Endothelial cell of umbilical vein (primary cell): ENCODE results near the gene BTK. TPM values are rescaled to one million over a fixed set of nuclear protein-coding genes. Genes with fewer than 3 reads are reported as not detected.

Source experiments
- BruUV-seq: library from RNA; stranded (reverse); fragments of 400-500 nt; replicated peaks from 2 replicates; lab custom pipeline; 2021; lab: Mats Ljungman, UMichigan
- CTCF ChIA-PET: fragments of 300-600, 350-600 bp; sonication (Branson Sonifier 250); formaldehyde crosslinking; loops from one replicate; lab custom pipeline; 2021; ENCODE audit warnings: antibody characterized with exemption, inconsistent platforms; lab: Charles Lee
- POLR2A ChIA-PET: fragments of 300-600, 350-600 bp; sonication (Branson Sonifier 250); formaldehyde crosslinking; loops from one replicate; lab custom pipeline; 2021; ENCODE audit warnings: antibody characterized with exemption, inconsistent platforms; lab: Charles Lee
- DNase-seq: peaks from one replicate; pipeline ENCODE4 v3.0.0-alpha.2; 2011; ENCODE audit warnings: low read depth, low spot score
- FAIRE-seq: peaks from 2 replicates; lab custom pipeline; 2011; peaks lifted over from hg19 to GRCh38; lab: Jason Lieb, UNC
- H2AFZ ChIP-seq: 2 replicates; pipeline ENCODE4 v1.6.0; 2012; ENCODE audit warnings: low read depth, low read length, control low read depth, inconsistent platforms
- H3K27ac ChIP-seq: 2 replicates; pipeline ENCODE4 v1.5.1; 2011; ENCODE audit warnings: low read depth, mild to moderate bottlenecking, control low read depth, low read length, moderate library complexity; ENCODE audit not compliant: insufficient read depth
- H3K27me3 ChIP-seq, 2 experiments: 2 replicates each; pipeline versions ENCODE4 v1.6.0 to v1.6.1; 2011; ENCODE audit warnings: low read length in 2 of 2, mixed read lengths in 1 of 2; ENCODE audit not compliant: control insufficient read depth in 2 of 2, insufficient read depth in 2 of 2
- H3K36me3 ChIP-seq, 2 experiments: 2 replicates in 1 of 2; 3 replicates in 1 of 2; pipeline ENCODE4 v1.5.1; 2011; ENCODE audit warnings: low read length in 2 of 2, mild to moderate bottlenecking in 1 of 2, moderate library complexity in 1 of 2; ENCODE audit not compliant: control insufficient read depth in 2 of 2, insufficient read depth in 2 of 2; ENCODE audit errors: extremely low read depth in 1 of 2
- H3K4me1 ChIP-seq: 3 replicates; pipeline ENCODE4 v1.5.1; 2011; ENCODE audit warnings: mild to moderate bottlenecking, low read length; ENCODE audit not compliant: control insufficient read depth, insufficient read depth; ENCODE audit errors: extremely low read depth
- H3K4me2 ChIP-seq: 2 replicates; pipeline ENCODE4 v1.6.1; 2011; ENCODE audit warnings: low read length, control low read depth, mixed read lengths; ENCODE audit not compliant: insufficient read depth
- H3K4me3 ChIP-seq, 3 experiments: fragments of 200-600 bp in 1 of 3; sonication (generic), shearing (Covaris generic) in 1 of 3; replicated peaks in 1 of 3; 2 replicates each; pipeline ENCODE4 v1.5.1; 2011 to 2016; ENCODE audit warnings: control low read depth in 3 of 3, low read length in 3 of 3, mild to moderate bottlenecking in 2 of 3, inconsistent platforms in 1 of 3, low read depth in 1 of 3, moderate library complexity in 1 of 3; ENCODE audit not compliant: insufficient read depth in 1 of 3
- H3K79me2 ChIP-seq: 2 replicates; pipeline ENCODE4 v1.6.0; 2012; ENCODE audit warnings: low read length, inconsistent platforms; ENCODE audit not compliant: control insufficient read depth, insufficient read depth
- H3K9ac ChIP-seq: replicated peaks from 2 replicates; pipeline ENCODE3; 2011; ENCODE audit warnings: low read length, control low read depth; ENCODE audit not compliant: insufficient read depth; ENCODE audit errors: extremely low read depth
- H3K9me1 ChIP-seq: replicated peaks from 3 replicates; pipeline ENCODE4 v1.6.0; 2011; ENCODE audit warnings: mild to moderate bottlenecking, low read length; ENCODE audit not compliant: control insufficient read depth, insufficient read depth; ENCODE audit errors: extremely low read depth
- H3K9me3 ChIP-seq: replicated peaks from 2 replicates; pipeline ENCODE4 v1.5.1; 2012; ENCODE audit warnings: low read length, inconsistent platforms; ENCODE audit not compliant: control insufficient read depth, insufficient read depth
- H4K20me1 ChIP-seq: replicated peaks from 2 replicates; pipeline ENCODE3; 2011; ENCODE audit warnings: mild to moderate bottlenecking, low read length; ENCODE audit not compliant: control insufficient read depth, insufficient read depth; ENCODE audit errors: extremely low read depth
- EZH2 ChIP-seq: IDR thresholded peaks from 2 replicates; pipeline ENCODE4 v1.6.1; 2012; ENCODE audit warnings: borderline replicate concordance, low read depth, mild to moderate bottlenecking, moderate library complexity, low read length, inconsistent platforms; ENCODE audit not compliant: severe bottlenecking
- FOS ChIP-seq: IDR thresholded peaks from 2 replicates; pipeline ENCODE4 v1.6.1; 2011; ENCODE audit warnings: mild to moderate bottlenecking, low read length, moderate library complexity, borderline replicate concordance; ENCODE audit not compliant: insufficient read depth
- GATA2 ChIP-seq: IDR thresholded peaks from 2 replicates; pipeline ENCODE4 v1.7.0; 2011; ENCODE audit warnings: low read depth, mild to moderate bottlenecking, moderate library complexity, mixed read lengths, low read length; ENCODE audit not compliant: insufficient read length, insufficient read depth
- JUN ChIP-seq: IDR thresholded peaks from 2 replicates; pipeline ENCODE4 v1.6.1; 2011; ENCODE audit warnings: borderline replicate concordance, low read depth; ENCODE audit not compliant: insufficient read length, insufficient read depth
- MAX ChIP-seq: IDR thresholded peaks from 2 replicates; pipeline ENCODE4 v1.6.1; 2011; ENCODE audit not compliant: insufficient read depth, insufficient read length
- MYC ChIP-seq: IDR thresholded peaks from one replicate; pipeline ENCODE4 v1.6.1; 2011; ENCODE audit warnings: mild to moderate bottlenecking, low read depth, low read length
- POLR2A ChIP-seq: IDR thresholded peaks from 2 replicates; pipeline ENCODE4 v1.6.1; 2012; ENCODE audit warnings: low read depth, mild to moderate bottlenecking, control low read depth, low read length
- POLR2AphosphoS5 ChIP-seq: IDR thresholded peaks from 2 replicates; pipeline ENCODE4 v1.6.1; 2012; ENCODE audit warnings: low read depth, mild to moderate bottlenecking, control low read depth, low read length, moderate library complexity; ENCODE audit not compliant: insufficient read depth
- dilution Hi-C: fragments of 300-500 bp; cut with MboI; formaldehyde crosslinking; loops from one replicate; pipeline ENCODE4 v1.15.0; 2019; ENCODE audit warnings: low sequenced_read_pairs; ENCODE audit not compliant: extremely low pct_ligation_motif_present
- intact Hi-C: fragments of 100-400 bp; cut with micrococcal nuclease; formaldehyde crosslinking; loops from one replicate; pipeline ENCODE4 v1.10.0; 2022
- polyA plus RNA-seq, 4 experiments: library from polyadenylated mRNA; depleted of rRNA in 3 of 4; stranded (reverse) in 3 of 4; unstranded in 1 of 4; fragments of >200 nt; gene quantifications; 2 replicates each; pipeline versions ENCODE4 v1.2.1 to v1.2.3, GENCODE V29; 2011 to 2012; ENCODE audit warnings: missing spikeins in 1 of 4
- total RNA-seq: library from RNA; stranded (reverse); gene quantifications from 2 replicates; pipeline ENCODE4 v1.2.3, GENCODE V29; 2021
- TF ChIP-seq, protein P1 (sequence below), 2 donors: IDR thresholded peaks; 1 replicate in 1 of 2; 2 replicates in 1 of 2; pipeline ENCODE4 v1.5.1; 2011; ENCODE audit warnings: low read length in 2 of 2, mild to moderate bottlenecking in 2 of 2, moderate library complexity in 2 of 2, control low read depth in 1 of 2, inconsistent platforms in 1 of 2, low read depth in 1 of 2; ENCODE audit not compliant: insufficient read depth in 1 of 2; ENCODE audit errors: extremely low read depth in 1 of 2

Gene BTK
- total and polyA plus RNA-seq, 2 donors (not counting 3 experiments of a cell fraction or from before 2014, with no cell fraction given): 0.11 to 0.13 TPM

GRCh38 chrX:101419489-101419888 lies 33.5 kb upstream of the BTK start:
- Histone ChIP-seq H3K9ac (no peak overlapping the region), H3K36me3 (peaks cover 0 to 1% of the 10 kb centered on the region in 2 experiments), H3K9me1 (no peaks in the 10 kb centered on the region), H3K27ac (no peak overlapping the region), H4K20me1 (no peaks in the 10 kb centered on the region), H2AFZ (no peak overlapping the region), H3K4me1 (peaks cover 11% of the 10 kb centered on the region), H3K79me2 (no peaks in the 10 kb centered on the region), H3K27me3 (no peaks in the 10 kb centered on the region), H3K4me3 (no peak overlapping the region), H3K9me3 (no peaks in the 10 kb centered on the region), H3K4me2 (no peak overlapping the region)
- POLR2A ChIA-PET: no interaction called here
- intact Hi-C loops: loop anchor here (2.0 to 5.0 kb wide), 3 partner anchors 131 to 513 kb away; partner anchors contain the start of genes ARMCX1, ARMCX6 and ZMAT1
- peak; percentile 53 for FAIRE-seq
- no TSS peak for BruUV-seq
- DNase-seq: no peak
- TF ChIP-seq MAX (no peak), POLR2AphosphoS5 (no peak), GATA2 (no peak), EZH2 (no peak), FOS (no peak), POLR2A (no peak), JUN (no peak), MYC (no peak)
- TF ChIP-seq, protein P1, sequence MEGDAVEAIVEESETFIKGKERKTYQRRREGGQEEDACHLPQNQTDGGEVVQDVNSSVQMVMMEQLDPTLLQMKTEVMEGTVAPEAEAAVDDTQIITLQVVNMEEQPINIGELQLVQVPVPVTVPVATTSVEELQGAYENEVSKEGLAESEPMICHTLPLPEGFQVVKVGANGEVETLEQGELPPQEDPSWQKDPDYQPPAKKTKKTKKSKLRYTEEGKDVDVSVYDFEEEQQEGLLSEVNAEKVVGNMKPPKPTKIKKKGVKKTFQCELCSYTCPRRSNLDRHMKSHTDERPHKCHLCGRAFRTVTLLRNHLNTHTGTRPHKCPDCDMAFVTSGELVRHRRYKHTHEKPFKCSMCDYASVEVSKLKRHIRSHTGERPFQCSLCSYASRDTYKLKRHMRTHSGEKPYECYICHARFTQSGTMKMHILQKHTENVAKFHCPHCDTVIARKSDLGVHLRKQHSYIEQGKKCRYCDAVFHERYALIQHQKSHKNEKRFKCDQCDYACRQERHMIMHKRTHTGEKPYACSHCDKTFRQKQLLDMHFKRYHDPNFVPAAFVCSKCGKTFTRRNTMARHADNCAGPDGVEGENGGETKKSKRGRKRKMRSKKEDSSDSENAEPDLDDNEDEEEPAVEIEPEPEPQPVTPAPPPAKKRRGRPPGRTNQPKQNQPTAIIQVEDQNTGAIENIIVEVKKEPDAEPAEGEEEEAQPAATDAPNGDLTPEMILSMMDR (IDR thresholded peaks at IDR 0.05; ENCODE audit: extremely low read depth in 1 of 2, insufficient read depth in 1 of 2, low read depth in 1 of 2, low read length in 2 of 2): no peak
- dilution Hi-C loops: no loop called here
- CTCF ChIA-PET: interaction anchor here (1.2 kb wide), 1 partner anchor 8 kb away, joined by 5 read pairs; no protein-coding TSS in a partner anchor
